Activated T-cell treated with anti-CD3 and anti-CD28 coated beads, Interleukin-2, amount 50 U/mL, for 4 hours (primary cell): ENCODE data around the gene NEU4. TPM values are rescaled to one million over a fixed set of nuclear protein-coding genes. Genes with fewer than 3 reads are reported as not detected.
A peak's percentile ranks its signal among the peaks of the same experiment; 100 is the strongest.

Experiments
- ATAC-seq, 2 donors: fragments of 200-7000 bp; cut with Tn5 transposase; one replicate each; pipeline ENCODE4 v1.10.0; 2021
- DNase-seq: peaks from one replicate; pipeline ENCODE4 v3.0.0-alpha.2; 2020
- H3K27me3 Mint-ChIP-seq: one replicate; pipeline ENCODE4 v1.8.0; 2021; ENCODE audit warnings: low read depth, mixed read lengths
- H3K36me3 Mint-ChIP-seq: one replicate; pipeline ENCODE4 v1.8.0; 2022; ENCODE audit warnings: mixed read lengths; ENCODE audit not compliant: insufficient read depth
- H3K4me1 Mint-ChIP-seq: one replicate; pipeline ENCODE4 v1.8.0; 2021; ENCODE audit warnings: low read depth, mixed read lengths
- H3K4me3 Mint-ChIP-seq: one replicate; pipeline ENCODE4 v1.8.0; 2021; ENCODE audit warnings: mild to moderate bottlenecking, moderate library complexity, mixed read lengths
- H3K9me3 Mint-ChIP-seq: one replicate; pipeline ENCODE4 v1.8.0; 2021; ENCODE audit warnings: mixed read lengths
- total RNA-seq, 3 donors: library from RNA; stranded (reverse); gene quantifications; one replicate each; pipeline ENCODE4 v1.2.1, GENCODE V29; 2021

The NEU4 gene
- total RNA-seq, 3 donors from 2014 or later = 0.65 TPM; not detected in 2

DNA sequence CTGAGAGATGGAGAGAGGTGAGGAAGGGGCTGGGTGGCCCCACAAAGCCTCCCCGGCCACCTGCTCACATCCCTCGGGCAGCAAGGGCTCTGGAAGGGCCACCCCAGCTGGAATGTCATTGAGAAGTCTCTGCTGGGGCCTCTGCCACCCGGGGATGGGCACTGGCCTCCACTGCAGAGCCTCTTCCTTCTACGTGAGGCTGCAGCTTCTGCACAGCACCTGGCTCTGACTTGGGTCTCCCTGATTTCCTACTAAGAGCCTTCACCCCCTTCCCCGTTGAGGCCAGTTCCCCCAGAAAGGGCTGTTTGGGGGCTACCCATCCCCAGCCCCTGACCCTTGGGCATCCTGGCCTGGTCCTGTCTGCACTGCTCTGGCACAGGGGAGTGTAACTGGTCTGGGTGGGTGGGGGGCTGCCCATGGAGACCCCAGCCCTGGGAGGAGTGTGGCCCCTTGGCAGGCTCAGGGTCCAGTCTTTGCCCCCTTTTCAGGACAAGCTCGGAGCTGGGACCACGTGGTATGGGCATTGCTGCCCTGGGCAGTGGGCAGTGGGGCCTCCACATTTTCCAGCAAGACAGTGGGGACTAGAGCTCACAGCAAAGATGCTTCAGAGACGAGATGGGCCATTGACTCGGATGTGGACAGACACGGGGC is 44.1 kb downstream of the NEU4 start:
- peaks cover 9% of the 10 kb centered on the region for H3K4me1 Mint-ChIP-seq
- H3K9me3 Mint-ChIP-seq = no peaks in the 10 kb centered on the region
- H3K4me3 Mint-ChIP-seq = no peak overlapping the region
- ATAC-seq = no peak
- H3K36me3 Mint-ChIP-seq = peaks cover 5% of the 10 kb centered on the region
- H3K27me3 Mint-ChIP-seq = no peaks in the 10 kb centered on the region
- no peak for DNase-seq

- H3K4me3 Mint-ChIP-seq = no peak overlapping the region
- H3K36me3 Mint-ChIP-seq = peaks cover 5% of the 10 kb centered on the region
- H3K9me3 Mint-ChIP-seq = no peaks in the 10 kb centered on the region
- peaks cover 12% of the 10 kb centered on the region for H3K4me1 Mint-ChIP-seq
- H3K27me3 Mint-ChIP-seq = no peaks in the 10 kb centered on the region
- DNase-seq = peak; percentile 26
- peak in 1 of 2 donors; percentile 26 for ATAC-seq
Measured at GRCh38 chr2:241853651-241854341, 44.8 kb downstream of the NEU4 start.

DNA sequence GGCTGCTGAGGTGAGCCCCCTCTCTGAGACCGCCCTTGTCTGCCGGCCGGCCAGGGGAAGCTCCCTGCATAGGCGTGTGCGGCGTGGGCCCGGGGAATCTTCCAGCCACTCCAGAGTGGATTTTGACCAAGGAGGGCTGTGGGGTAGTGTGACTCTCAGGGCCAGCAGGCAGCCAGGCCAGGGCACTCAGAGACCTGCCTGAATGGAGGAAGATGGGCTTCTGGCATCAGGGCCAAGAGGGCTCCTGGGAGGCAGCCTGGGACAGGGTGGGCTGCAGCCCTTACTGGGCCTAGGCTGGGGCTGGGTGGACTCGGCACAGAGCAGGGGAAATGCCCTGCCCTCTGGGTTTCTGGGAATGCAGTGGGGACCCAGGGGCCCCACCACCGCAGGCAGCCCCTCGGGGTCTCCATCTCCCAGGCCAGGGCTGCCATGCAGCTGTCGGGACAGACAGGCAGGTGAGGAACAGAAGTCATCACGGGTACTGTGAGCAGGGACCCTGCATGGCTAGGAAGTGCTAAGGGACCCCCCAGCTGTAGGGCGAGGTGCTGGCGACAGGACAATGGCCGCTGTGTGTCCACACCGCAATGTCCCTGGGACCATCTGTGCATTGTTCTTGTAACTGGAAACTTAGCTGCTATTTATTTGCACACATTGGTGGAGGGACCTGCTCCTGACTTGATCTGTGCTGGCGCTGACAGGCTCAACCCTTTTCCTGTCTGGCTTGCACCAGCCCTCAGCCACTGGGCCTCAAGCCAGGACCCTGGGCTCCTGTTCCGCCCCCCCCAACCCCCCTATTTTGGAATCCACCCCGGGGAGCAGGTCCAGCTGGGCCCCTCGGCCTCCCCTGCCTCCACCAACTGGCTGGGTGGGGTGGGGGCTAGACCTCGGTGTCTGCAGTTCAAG is 45.6 kb downstream of the NEU4 start:
- no peak for DNase-seq
- peaks cover 13% of the 10 kb centered on the region for H3K4me1 Mint-ChIP-seq
- no peaks in the 10 kb centered on the region for H3K9me3 Mint-ChIP-seq
- no peak for ATAC-seq
- H3K36me3 Mint-ChIP-seq = peaks cover 5% of the 10 kb centered on the region
- no peaks in the 10 kb centered on the region for H3K27me3 Mint-ChIP-seq
- no peak overlapping the region for H3K4me3 Mint-ChIP-seq

DNA sequence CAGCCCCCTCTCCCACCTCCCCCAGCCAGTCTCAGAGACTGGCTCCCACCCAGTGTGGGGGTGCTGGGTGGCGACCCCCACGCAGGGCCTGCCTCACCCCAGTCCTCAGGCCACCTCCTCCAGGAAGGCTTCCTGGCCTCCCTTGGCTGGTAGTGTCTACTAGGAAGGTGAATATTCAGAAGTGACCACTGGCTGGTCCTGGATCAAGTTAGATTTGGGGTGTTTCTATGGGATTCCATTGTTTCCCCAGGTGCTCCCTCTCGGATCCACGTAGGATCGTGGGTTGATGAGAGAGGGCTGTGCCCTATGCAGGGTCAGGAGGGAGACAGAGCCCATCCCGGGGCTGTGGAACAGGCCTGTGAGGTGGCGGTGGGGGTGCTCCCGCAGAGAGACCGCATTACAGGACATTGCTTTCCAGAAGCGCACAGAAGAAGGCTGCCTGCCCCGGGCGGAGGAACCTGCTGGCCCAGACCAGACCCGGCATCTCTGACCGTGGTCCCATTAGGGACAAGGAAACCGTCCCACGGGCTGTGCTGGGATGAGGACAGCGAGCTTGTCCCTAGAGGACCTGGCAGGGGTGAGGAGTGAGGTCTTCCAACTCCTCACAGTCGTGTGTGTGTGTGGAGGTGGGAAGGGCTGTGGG is 46.4 kb downstream of the NEU4 start:
- Mint-ChIP-seq H3K9me3 (no peaks in the 10 kb centered on the region), H3K4me1 (peaks cover 19% of the 10 kb centered on the region), H3K27me3 (no peaks in the 10 kb centered on the region), H3K36me3 (peaks cover 5% of the 10 kb centered on the region), H3K4me3 (peak overlapping the region; percentile 87)
- DNase-seq (no peak), ATAC-seq (no peak)

DNA sequence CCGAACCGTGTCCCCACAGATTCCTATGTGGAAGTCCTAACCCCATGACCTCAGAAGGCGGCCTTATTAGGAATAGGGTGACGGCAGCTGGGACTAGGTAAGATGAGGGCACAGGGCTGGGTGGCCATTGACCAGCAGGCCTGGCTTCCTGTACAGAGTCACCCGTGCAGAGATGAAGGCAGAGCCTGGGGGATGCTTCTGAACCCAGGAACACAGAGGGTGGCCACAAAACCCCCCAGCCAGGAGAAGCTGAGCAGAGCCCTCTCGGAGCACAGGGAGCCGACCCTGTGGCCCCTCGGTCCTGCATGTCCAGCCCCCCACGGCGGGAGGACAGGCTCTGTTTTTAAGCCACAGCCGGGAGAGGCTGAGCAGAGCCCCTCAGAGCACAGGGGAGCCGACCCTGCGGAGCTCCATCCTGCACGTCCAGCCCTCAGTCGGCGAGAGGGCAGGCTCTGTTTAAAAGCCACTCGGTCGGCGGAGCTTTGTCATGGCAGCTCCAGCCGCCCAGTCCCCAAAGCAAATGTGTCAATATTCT is 47.0 kb downstream of the NEU4 start:
- Mint-ChIP-seq H3K36me3 (peaks cover 5% of the 10 kb centered on the region), H3K9me3 (no peaks in the 10 kb centered on the region), H3K4me3 (peak overlapping the region; percentile 87), H3K4me1 (peaks cover 23% of the 10 kb centered on the region), H3K27me3 (no peaks in the 10 kb centered on the region)
- no peak for ATAC-seq
- peak; percentile 4 for DNase-seq

DNA sequence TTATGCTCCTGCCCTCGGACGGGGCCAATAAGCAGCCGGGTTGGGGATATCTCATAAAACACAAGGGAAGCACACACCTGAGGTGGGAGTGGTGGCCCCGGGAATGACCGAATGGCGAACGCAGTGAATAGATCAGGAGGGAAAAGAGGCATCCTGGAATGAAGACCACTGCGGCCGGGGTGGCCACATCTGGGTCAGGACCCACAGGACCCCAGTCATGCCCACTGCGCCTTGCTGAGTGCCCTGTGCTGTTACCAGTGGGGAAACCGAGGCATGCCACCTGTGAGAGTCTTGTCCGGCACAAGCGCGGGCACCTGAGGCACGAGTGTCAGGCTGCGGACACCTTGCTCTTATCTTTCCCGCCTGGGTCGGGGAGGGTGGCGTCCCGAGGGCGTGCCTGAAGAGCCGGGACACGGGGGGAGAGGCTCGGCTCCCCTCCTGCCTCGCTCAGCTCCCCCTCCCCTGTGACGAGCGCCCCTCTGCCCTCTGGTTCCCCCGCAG is 48.1 kb downstream of the NEU4 start:
- no peaks in the 10 kb centered on the region for H3K27me3 Mint-ChIP-seq
- ATAC-seq (no peak), DNase-seq (no peak)
- peaks cover 3% of the 10 kb centered on the region for H3K36me3 Mint-ChIP-seq
- peak overlapping the region; percentile 87 for H3K4me3 Mint-ChIP-seq
- H3K4me1 Mint-ChIP-seq = peaks cover 34% of the 10 kb centered on the region
- H3K9me3 Mint-ChIP-seq = no peaks in the 10 kb centered on the region

- no peaks in the 10 kb centered on the region for H3K9me3 Mint-ChIP-seq
- peaks cover 2% of the 10 kb centered on the region for H3K27me3 Mint-ChIP-seq
- no peak for ATAC-seq
- no peak for DNase-seq
- H3K4me1 Mint-ChIP-seq = peaks cover 39% of the 10 kb centered on the region
- peak overlapping the region; percentile 87 for H3K4me3 Mint-ChIP-seq
- H3K36me3 Mint-ChIP-seq = peaks cover 1% of the 10 kb centered on the region
Measured at GRCh38 chr2:241857572-241858121, 48.7 kb downstream of the NEU4 start.

- peak; percentile 76 for DNase-seq
- peak; percentile 47 to 57 for ATAC-seq
- peaks cover 47% of the 10 kb centered on the region for H3K4me1 Mint-ChIP-seq
- no peaks in the 10 kb centered on the region for H3K9me3 Mint-ChIP-seq
- H3K4me3 Mint-ChIP-seq = peak within 1 kb of the TSS; percentile 87
- H3K36me3 Mint-ChIP-seq = no peaks in the 10 kb centered on the region
- peaks cover 2% of the 10 kb centered on the region for H3K27me3 Mint-ChIP-seq
Measured at GRCh38 chr2:241858206-241859016, 49.4 kb downstream of the NEU4 start, which contains the start of gene PDCD1. TSS of gene PDCD1 (minus strand) at chr2:241858894. CDS start at chr2:241858838, 56 bp downstream.

DNA sequence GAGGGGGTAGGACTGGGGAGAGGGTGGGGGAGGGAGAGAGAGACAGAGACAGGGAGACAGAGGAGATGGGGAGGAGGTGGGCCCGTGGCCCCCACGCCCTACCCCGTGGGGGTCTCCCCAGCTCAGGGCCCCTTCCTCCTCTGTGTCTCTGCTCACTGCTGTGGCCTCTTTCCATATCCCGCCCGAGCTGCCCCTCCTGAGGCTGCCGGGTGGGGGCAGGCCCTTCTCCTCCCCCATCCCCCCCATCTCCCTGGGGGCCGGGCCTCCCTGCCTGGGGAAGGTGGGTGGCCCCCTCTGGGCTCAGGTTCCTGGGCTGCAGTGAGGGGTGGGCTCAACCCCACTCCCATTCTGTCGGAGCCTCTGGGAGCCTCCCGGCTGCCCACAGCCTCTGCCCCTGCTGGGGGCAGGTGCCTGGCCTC is 50.0 kb downstream of the NEU4 start:
- ATAC-seq (peak; percentile 11 to 13), DNase-seq (no peak)
- H3K4me1 Mint-ChIP-seq = peaks cover 51% of the 10 kb centered on the region
- no peaks in the 10 kb centered on the region for H3K9me3 Mint-ChIP-seq
- peaks cover 2% of the 10 kb centered on the region for H3K27me3 Mint-ChIP-seq
- peak overlapping the region; percentile 87 for H3K4me3 Mint-ChIP-seq
- H3K36me3 Mint-ChIP-seq = no peaks in the 10 kb centered on the region

DNA sequence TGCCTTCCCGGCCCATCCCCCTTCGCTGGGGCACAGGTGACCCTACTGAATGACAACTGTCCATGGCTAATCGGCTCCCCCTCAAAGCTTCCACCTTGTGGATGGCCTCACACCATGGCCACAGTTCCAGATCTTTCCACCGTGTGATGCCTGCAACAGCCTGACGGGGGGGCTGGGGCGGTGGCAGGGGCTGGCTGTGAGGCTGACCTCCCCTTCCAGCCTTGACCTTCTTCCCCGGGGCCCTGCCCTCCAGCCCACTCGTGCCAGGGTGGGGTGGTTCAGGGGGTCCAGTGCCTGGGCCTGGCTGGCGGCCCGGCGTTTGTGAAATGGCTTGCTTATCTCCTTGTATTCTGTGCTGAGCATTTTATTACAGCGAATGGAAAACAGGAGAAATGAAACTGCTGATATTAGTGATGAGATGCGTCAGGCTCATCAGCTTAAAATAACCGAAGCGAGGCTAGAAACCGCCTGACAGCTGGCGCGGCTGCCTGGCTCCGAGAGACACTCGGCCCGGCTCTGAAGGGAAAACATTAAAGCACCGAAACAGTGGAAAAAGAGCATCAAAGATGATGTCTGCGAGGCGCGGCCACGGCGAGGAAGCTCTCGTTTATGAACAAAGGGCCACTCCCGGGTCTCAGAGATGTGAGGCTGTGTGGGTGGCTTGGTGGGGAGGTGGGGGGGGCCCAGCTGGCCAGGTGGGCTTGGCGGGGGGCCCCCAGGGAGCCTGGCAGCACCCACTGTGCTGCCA is 50.6 kb downstream of the NEU4 start:
- ATAC-seq = peak; percentile 53 to 57
- Mint-ChIP-seq H3K4me3 (peak overlapping the region; percentile 87), H3K36me3 (no peaks in the 10 kb centered on the region), H3K4me1 (peaks cover 57% of the 10 kb centered on the region), H3K27me3 (peaks cover 5% of the 10 kb centered on the region), H3K9me3 (no peaks in the 10 kb centered on the region)
- peak; percentile 69 for DNase-seq

DNA sequence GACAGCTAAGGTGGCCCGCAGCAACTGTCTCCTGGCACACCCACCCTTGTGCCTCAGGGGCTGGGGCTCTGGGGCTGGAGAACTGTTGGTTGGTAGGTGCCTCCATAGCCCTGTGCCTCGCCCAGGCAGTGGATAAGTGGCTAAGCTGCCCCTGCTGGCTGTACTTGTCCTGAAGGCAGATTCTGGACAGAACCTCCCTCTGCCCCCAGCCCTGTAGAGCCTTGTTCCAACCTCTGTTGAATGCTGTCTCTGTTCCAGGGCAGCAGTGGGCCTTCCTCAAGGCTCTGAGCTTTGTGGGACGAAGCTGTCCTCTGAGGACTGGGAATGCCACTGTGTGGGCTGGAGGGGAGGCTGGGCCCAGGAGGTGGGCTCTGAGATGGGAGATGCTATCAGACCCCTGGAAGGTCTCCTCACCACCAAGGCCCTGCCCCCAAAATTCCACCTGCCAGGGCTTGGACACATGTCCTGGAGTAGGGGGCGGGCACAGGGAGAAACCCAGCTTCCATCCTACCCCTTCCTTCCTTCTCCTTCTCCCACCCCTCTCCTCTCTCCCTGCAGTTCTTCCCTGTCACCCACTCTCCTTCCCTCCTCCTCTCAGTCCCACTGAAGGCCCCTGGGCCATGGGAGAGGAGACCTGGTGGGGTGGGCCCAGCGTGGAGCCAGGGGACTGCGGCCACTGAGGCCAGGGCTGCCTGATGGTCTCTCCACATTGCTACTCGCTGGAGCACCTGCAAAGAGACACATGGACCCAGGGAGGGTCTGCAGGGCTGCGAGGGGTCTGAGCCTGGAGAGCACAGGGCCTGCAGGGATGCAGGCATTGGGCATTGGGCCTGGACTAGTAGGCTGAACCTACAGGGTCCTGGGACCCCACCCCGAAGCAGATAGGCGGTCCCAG is 51.4 kb downstream of the NEU4 start:
- peak overlapping the region; percentile 87 for H3K4me3 Mint-ChIP-seq
- peaks cover 11% of the 10 kb centered on the region for H3K27me3 Mint-ChIP-seq

More for the DNA sequence above, 51.4 kb downstream of the NEU4 start:
- Mint-ChIP-seq H3K36me3 (no peaks in the 10 kb centered on the region), H3K9me3 (no peaks in the 10 kb centered on the region), H3K4me1 (peaks cover 66% of the 10 kb centered on the region)
- DNase-seq (no peak), ATAC-seq (peak; percentile 25 to 29)
